HEK293 (cell line): ENCODE results near the gene ELOVL6.

Experiments
- FEZF1 ChIP-seq: fragments of 450-650 bp; formaldehyde crosslinking; IDR thresholded peaks from 2 replicates; pipeline ENCODE4 v1.5.1; 2016; ENCODE audit warnings: missing biosample characterization, missing genetic modification characterization
- HOXC10 ChIP-seq: sonication (generic); formaldehyde crosslinking; IDR thresholded peaks from 2 replicates; pipeline ENCODE4 v1.8.1; 2023; ENCODE audit warnings: mild to moderate bottlenecking, missing genetic modification reagents
- REPIN1 ChIP-seq: fragments of 450-650 bp; formaldehyde crosslinking; IDR thresholded peaks from 2 replicates; pipeline ENCODE4 v1.5.1; 2017; ENCODE audit warnings: missing biosample characterization, missing genetic modification characterization, low read depth
- SETDB1 ChIP-seq: IDR thresholded peaks from one replicate; pipeline ENCODE4 v1.6.1; 2017; ENCODE audit warnings: mild to moderate bottlenecking, low read length, moderate library complexity, mixed read lengths; ENCODE audit not compliant: insufficient read length
- SP2 ChIP-seq: fragments of 450-650 bp; formaldehyde crosslinking; IDR thresholded peaks from 2 replicates; pipeline ENCODE4 v1.5.1; 2016; ENCODE audit warnings: missing biosample characterization, missing genetic modification characterization
- SP7 ChIP-seq: fragments of 450-650 bp; formaldehyde crosslinking; IDR thresholded peaks from 2 replicates; pipeline ENCODE4 v1.5.1; 2016; ENCODE audit warnings: missing biosample characterization, missing genetic modification characterization
- TRIM28 ChIP-seq: IDR thresholded peaks from 2 replicates; pipeline ENCODE4 v1.6.1; 2011; ENCODE audit warnings: low read length, control low read depth, borderline replicate concordance
- ZBTB20 ChIP-seq: fragments of 450-650 bp; formaldehyde crosslinking; IDR thresholded peaks from 2 replicates; pipeline ENCODE4 v1.5.1; 2016; ENCODE audit warnings: missing biosample characterization, missing genetic modification characterization
- ZBTB8A ChIP-seq: fragments of 450-650 bp; formaldehyde crosslinking; IDR thresholded peaks from 2 replicates; pipeline ENCODE4 v1.5.1; 2016; ENCODE audit warnings: missing biosample characterization, missing genetic modification characterization
- ZEB2 ChIP-seq: fragments of 450-650 bp; formaldehyde crosslinking; IDR thresholded peaks from 2 replicates; pipeline ENCODE4 v1.5.1; 2016; ENCODE audit warnings: missing biosample characterization, missing genetic modification characterization
- ZFP37 ChIP-seq: fragments of 450-650 bp; formaldehyde crosslinking; IDR thresholded peaks from 2 replicates; pipeline ENCODE4 v1.5.1; 2016; ENCODE audit warnings: missing biosample characterization, missing genetic modification characterization
- ZFP41 ChIP-seq: fragments of 450-650 bp; formaldehyde crosslinking; IDR thresholded peaks from 2 replicates; pipeline ENCODE4 v1.5.1; 2016; ENCODE audit warnings: missing biosample characterization, missing genetic modification characterization, borderline replicate concordance
- ZNF10 ChIP-seq: fragments of 450-650 bp; formaldehyde crosslinking; IDR thresholded peaks from 2 replicates; pipeline ENCODE4 v1.5.1; 2017; ENCODE audit warnings: missing biosample characterization, missing genetic modification characterization
- ZNF112 ChIP-seq: fragments of 450-650 bp; formaldehyde crosslinking; IDR thresholded peaks from 2 replicates; pipeline ENCODE4 v1.5.0; 2017; ENCODE audit warnings: missing biosample characterization, missing genetic modification characterization
- ZNF132 ChIP-seq: fragments of 450-650 bp; formaldehyde crosslinking; IDR thresholded peaks from 2 replicates; pipeline ENCODE4 v1.5.1; 2017; ENCODE audit warnings: missing biosample characterization, missing genetic modification characterization, borderline replicate concordance
- ZNF148 ChIP-seq: fragments of 450-650 bp; formaldehyde crosslinking; IDR thresholded peaks from 2 replicates; pipeline ENCODE4 v1.5.0; 2017; ENCODE audit warnings: missing biosample characterization, missing genetic modification characterization, borderline replicate concordance
- ZNF174 ChIP-seq: fragments of 450-650 bp; formaldehyde crosslinking; IDR thresholded peaks from 2 replicates; pipeline ENCODE4 v1.5.0; 2017; ENCODE audit warnings: missing biosample characterization, mild to moderate bottlenecking, missing genetic modification characterization
- ZNF501 ChIP-seq: fragments of 450-650 bp; formaldehyde crosslinking; IDR thresholded peaks from 2 replicates; pipeline ENCODE4 v1.5.1; 2016; ENCODE audit warnings: missing biosample characterization, missing genetic modification characterization
- ZNF548 ChIP-seq: fragments of 450-650 bp; formaldehyde crosslinking; IDR thresholded peaks from 2 replicates; pipeline ENCODE4 v1.5.1; 2016; ENCODE audit warnings: missing biosample characterization, missing genetic modification characterization
- ZNF549 ChIP-seq: fragments of 450-650 bp; IDR thresholded peaks from 2 replicates; pipeline ENCODE4 v1.5.1; 2018; ENCODE audit warnings: missing biosample characterization, missing genetic modification characterization, mild to moderate bottlenecking, inconsistent platforms, moderate library complexity
- ZNF560 ChIP-seq: fragments of 450-650 bp; formaldehyde crosslinking; IDR thresholded peaks from 2 replicates; pipeline ENCODE4 v1.5.1; 2017; ENCODE audit warnings: missing biosample characterization, missing genetic modification characterization, borderline replicate concordance
- ZNF610 ChIP-seq: fragments of 450-650 bp; formaldehyde crosslinking; IDR thresholded peaks from 2 replicates; pipeline ENCODE4 v1.5.1; 2016; ENCODE audit warnings: missing biosample characterization, missing genetic modification characterization, borderline replicate concordance
- ZNF645 ChIP-seq: fragments of 450-650 bp; formaldehyde crosslinking; IDR thresholded peaks from 2 replicates; pipeline ENCODE4; 2016; ENCODE audit warnings: missing biosample characterization, missing genetic modification characterization
- ZNF658 ChIP-seq: fragments of 450-650 bp; formaldehyde crosslinking; IDR thresholded peaks from 2 replicates; pipeline ENCODE4; 2016; ENCODE audit warnings: missing biosample characterization, missing genetic modification characterization
- ZNF707 ChIP-seq: fragments of 450-650 bp; formaldehyde crosslinking; IDR thresholded peaks from 2 replicates; pipeline ENCODE4 v1.5.1; 2016; ENCODE audit warnings: missing biosample characterization, missing genetic modification characterization
- ZNF785 ChIP-seq: fragments of 450-650 bp; formaldehyde crosslinking; IDR thresholded peaks from 2 replicates; pipeline ENCODE4 v1.5.1; 2016; ENCODE audit warnings: missing biosample characterization, missing genetic modification characterization
- ZNF843 ChIP-seq: fragments of 450-650 bp; formaldehyde crosslinking; IDR thresholded peaks from 2 replicates; pipeline ENCODE4 v1.5.1; 2016; ENCODE audit warnings: missing biosample characterization, missing genetic modification characterization
- TF ChIP-seq, protein P1 (sequence below): fragments of 450-650 bp; formaldehyde crosslinking; IDR thresholded peaks from 2 replicates; pipeline ENCODE4 v1.5.1; 2016; ENCODE audit warnings: missing biosample characterization, missing genetic modification characterization
- TF ChIP-seq, protein P2 (sequence below): fragments of 450-650 bp; formaldehyde crosslinking; IDR thresholded peaks from 2 replicates; pipeline ENCODE4 v1.5.1; 2016; ENCODE audit warnings: missing biosample characterization, missing genetic modification characterization, borderline replicate concordance

The ELOVL6 gene

DNA sequence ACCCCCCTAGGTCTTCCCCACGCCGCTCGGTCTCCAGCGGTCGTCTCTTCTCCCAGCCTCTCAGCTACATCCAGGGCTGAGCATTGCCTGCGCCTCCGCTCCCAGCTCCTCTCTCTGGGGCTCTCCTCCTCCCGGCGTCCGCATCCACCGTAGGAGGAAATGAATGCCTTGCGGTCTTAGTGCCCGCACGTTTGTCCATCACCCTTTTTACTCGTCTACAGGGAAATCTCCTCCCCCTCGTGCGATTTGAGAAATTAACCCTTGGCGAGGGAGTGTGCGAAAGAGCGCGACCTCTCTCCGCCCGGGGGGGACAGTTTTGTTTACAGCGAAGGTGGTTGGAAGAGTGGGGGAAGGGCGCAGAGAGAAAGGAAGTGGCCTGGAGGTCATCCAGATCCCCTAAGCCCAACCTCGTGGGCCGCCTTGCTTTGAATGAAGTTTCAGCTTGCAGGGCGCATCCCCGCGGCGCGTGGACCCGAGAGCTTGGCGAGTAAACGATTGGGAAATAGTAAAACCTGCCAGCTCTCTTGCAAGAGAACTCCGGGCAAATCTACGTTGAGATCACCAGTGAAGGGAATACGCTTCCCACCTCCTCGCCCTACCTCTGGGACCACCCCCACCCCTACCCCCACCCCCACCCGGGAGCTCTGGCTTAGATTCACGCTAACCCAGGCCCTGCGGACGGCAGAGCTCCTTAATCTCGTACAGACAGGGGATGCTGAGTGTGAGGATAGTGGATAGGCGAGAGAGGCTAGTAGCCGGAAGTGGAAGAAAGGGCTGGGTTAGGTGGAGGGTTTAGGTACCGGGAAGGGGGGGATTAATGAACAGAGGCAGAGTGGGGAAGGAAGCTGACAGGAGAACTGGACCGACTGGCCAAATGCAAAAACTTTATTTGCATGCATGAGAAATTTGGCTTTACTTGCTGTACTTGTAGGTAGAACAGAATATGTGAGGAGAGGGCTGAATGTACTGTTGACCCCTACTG is at the start of gene ELOVL6 (continued):
- TF ChIP-seq SETDB1 (no peak), ZNF501 (tag by site-specific recombination) (peak; percentile 77; the same call in 1 of the 2 replicates), ZFP41 (no peak), ZBTB8A (tag by site-specific recombination) (peak; percentile 66), ZNF148 (no peak), ZNF174 (no peak), ZNF843 (tag by site-specific recombination) (no peak; the same call in 1 of the 2 replicates), ZNF132 (tag by site-specific recombination) (no peak), ZNF610 (peak; percentile 46; the same call in 1 of the 2 replicates), TRIM28 (peak; percentile 48; the same call in 1 of the 2 replicates), ZNF645 (no peak), ZNF549 (tag by site-specific recombination) (no peak), SP2 (peak; percentile 56), REPIN1 (tag by site-specific recombination) (no peak), ZNF785 (tag by site-specific recombination) (no peak), ZNF10 (tag by site-specific recombination) (no peak), ZEB2 (tag by site-specific recombination) (peak; percentile 65; the same call in 1 of the 2 replicates), FEZF1 (tag by site-specific recombination) (no peak), ZNF707 (tag by site-specific recombination) (no peak), HOXC10 (no peak), SP7 (tag by site-specific recombination) (peak; percentile 64), ZBTB20 (peak; percentile 89), ZNF560 (tag by site-specific recombination) (no peak), ZNF658 (tag by site-specific recombination) (no peak), ZNF548 (tag by site-specific recombination) (no peak), ZNF112 (tag by site-specific recombination) (no peak), ZFP37 (tag by site-specific recombination) (0 out of 2 replicates have a peak, but pooled peaks have one; percentile 40)
- TF ChIP-seq, protein P1, sequence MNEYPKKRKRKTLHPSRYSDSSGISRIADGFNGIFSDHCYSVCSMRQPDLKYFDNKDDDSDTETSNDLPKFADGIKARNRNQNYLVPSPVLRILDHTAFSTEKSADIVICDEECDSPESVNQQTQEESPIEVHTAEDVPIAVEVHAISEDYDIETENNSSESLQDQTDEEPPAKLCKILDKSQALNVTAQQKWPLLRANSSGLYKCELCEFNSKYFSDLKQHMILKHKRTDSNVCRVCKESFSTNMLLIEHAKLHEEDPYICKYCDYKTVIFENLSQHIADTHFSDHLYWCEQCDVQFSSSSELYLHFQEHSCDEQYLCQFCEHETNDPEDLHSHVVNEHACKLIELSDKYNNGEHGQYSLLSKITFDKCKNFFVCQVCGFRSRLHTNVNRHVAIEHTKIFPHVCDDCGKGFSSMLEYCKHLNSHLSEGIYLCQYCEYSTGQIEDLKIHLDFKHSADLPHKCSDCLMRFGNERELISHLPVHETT (tag by site-specific recombination) = no peak
- TF ChIP-seq, protein P2, sequence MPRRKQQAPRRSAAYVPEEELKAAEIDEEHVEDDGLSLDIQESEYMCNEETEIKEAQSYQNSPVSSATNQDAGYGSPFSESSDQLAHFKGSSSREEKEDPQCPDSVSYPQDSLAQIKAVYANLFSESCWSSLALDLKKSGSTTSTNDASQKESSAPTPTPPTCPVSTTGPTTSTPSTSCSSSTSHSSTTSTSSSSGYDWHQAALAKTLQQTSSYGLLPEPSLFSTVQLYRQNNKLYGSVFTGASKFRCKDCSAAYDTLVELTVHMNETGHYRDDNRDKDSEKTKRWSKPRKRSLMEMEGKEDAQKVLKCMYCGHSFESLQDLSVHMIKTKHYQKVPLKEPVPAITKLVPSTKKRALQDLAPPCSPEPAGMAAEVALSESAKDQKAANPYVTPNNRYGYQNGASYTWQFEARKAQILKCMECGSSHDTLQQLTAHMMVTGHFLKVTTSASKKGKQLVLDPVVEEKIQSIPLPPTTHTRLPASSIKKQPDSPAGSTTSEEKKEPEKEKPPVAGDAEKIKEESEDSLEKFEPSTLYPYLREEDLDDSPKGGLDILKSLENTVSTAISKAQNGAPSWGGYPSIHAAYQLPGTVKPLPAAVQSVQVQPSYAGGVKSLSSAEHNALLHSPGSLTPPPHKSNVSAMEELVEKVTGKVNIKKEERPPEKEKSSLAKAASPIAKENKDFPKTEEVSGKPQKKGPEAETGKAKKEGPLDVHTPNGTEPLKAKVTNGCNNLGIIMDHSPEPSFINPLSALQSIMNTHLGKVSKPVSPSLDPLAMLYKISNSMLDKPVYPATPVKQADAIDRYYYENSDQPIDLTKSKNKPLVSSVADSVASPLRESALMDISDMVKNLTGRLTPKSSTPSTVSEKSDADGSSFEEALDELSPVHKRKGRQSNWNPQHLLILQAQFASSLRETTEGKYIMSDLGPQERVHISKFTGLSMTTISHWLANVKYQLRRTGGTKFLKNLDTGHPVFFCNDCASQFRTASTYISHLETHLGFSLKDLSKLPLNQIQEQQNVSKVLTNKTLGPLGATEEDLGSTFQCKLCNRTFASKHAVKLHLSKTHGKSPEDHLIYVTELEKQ (tag by site-specific recombination) = no peak
